AG10803 (cell line): ENCODE results near the gene CBX5.

ENCODE experiments used
- DNase-seq: peaks from one replicate; pipeline ENCODE4 v3.0.0; 2010; ENCODE audit warnings: low read depth
- H3K4me3 ChIP-seq: 2 replicates; pipeline ENCODE4 v1.5.1; 2011; ENCODE audit warnings: mild to moderate bottlenecking, low read length, control low read depth
- CTCF ChIP-seq: conservative IDR thresholded peaks from 2 replicates; pipeline ENCODE4 v1.5.1; 2011; ENCODE audit warnings: mild to moderate bottlenecking, low read length, control low read depth, inconsistent platforms

CBX5 gene

GRCh38 chr12:54184024-54184805 lies 95.7 kb downstream of the CBX5 start:
- DNase-seq: no peak
- H3K4me3 ChIP-seq: no peak overlapping the region
- TF ChIP-seq CTCF: no peak

GRCh38 chr12:54182981-54183380 lies 96.9 kb downstream of the CBX5 start:
- no peak for TF ChIP-seq CTCF
- no peak for DNase-seq
- no peak overlapping the region for H3K4me3 ChIP-seq

- no peak for TF ChIP-seq CTCF
- H3K4me3 ChIP-seq: no peak overlapping the region
- no peak for DNase-seq
Observed at GRCh38 chr12:54182086-54182485, 97.8 kb downstream of the CBX5 start.
